Activated T-helper 2 cell treated with anti-CD3 and anti-CD28 coated beads, Interferon-gamma antibody, Interleukin-2, Interleukin-4, amounts not matched to agents 10 μg/mL and 5 μg/mL and 100 μg/mL, durations not matched to agents 14 hours and 24 hours and 36 hours (primary cell): Measurements from ENCODE around the gene SETBP1. TPM values are rescaled to one million over a fixed set of nuclear protein-coding genes. Genes with fewer than 3 reads are reported as not detected.
A peak's percentile ranks its signal among the peaks of the same experiment; 100 is the strongest.

Experiments used
- DNase-seq: peaks from one replicate; pipeline ENCODE4 v3.0.0; 2021; ENCODE audit warnings: low spot score
- H3K27ac Mint-ChIP-seq: one replicate; pipeline ENCODE4 v1.8.0; 2021; ENCODE audit warnings: mixed read lengths
- H3K27me3 Mint-ChIP-seq: one replicate; pipeline ENCODE4 v1.8.0; 2021; ENCODE audit warnings: low read depth, mixed read lengths
- H3K36me3 Mint-ChIP-seq: one replicate; pipeline ENCODE4 v1.8.0; 2021; ENCODE audit warnings: low read depth, mixed read lengths
- H3K4me1 Mint-ChIP-seq: one replicate; pipeline ENCODE4 v1.8.0; 2021; ENCODE audit warnings: low read depth, mixed read lengths
- H3K4me3 Mint-ChIP-seq: one replicate; pipeline ENCODE4 v1.8.0; 2021; ENCODE audit warnings: low read depth, mild to moderate bottlenecking, moderate library complexity, mixed read lengths
- H3K9me3 Mint-ChIP-seq: one replicate; pipeline ENCODE4 v1.8.0; 2021; ENCODE audit warnings: mixed read lengths
- intact Hi-C: fragments of 100-400 bp; cut with micrococcal nuclease; formaldehyde crosslinking; loops from one replicate; pipeline ENCODE4 v1.15.1; 2023
- total RNA-seq: library from RNA; stranded (reverse); gene quantifications from 2 replicates; pipeline ENCODE4 v1.2.3, GENCODE V29; 2022

The SETBP1 gene
- total RNA-seq, 1 donor from 2014 or later, result 27.4 TPM

GRCh38 chr18:44742126-44742525, 61.4 kb downstream of the SETBP1 start:
- H3K27ac Mint-ChIP-seq, result no peak overlapping the region
- no peak for DNase-seq
- peaks cover 2% of the 10 kb centered on the region for H3K4me1 Mint-ChIP-seq
- peaks cover 25% of the 10 kb centered on the region for H3K36me3 Mint-ChIP-seq
- H3K4me3 Mint-ChIP-seq, result no peak overlapping the region
- peaks cover 36% of the 10 kb centered on the region for H3K27me3 Mint-ChIP-seq
- intact Hi-C loops, result no loop called here
- H3K9me3 Mint-ChIP-seq, result no peaks in the 10 kb centered on the region

GRCh38 chr18:44742718-44743311, 62.1 kb downstream of the SETBP1 start:
- H3K9me3 Mint-ChIP-seq, result no peaks in the 10 kb centered on the region
- no peak for DNase-seq
- H3K27ac Mint-ChIP-seq, result no peak overlapping the region
- intact Hi-C loops, result no loop called here
- H3K36me3 Mint-ChIP-seq, result peaks cover 24% of the 10 kb centered on the region
- H3K4me3 Mint-ChIP-seq, result no peak overlapping the region
- peaks cover 37% of the 10 kb centered on the region for H3K27me3 Mint-ChIP-seq
- peaks cover 2% of the 10 kb centered on the region for H3K4me1 Mint-ChIP-seq

GRCh38 chr18:44743631-44744030, 62.9 kb downstream of the SETBP1 start:
- Mint-ChIP-seq H3K36me3 (peaks cover 23% of the 10 kb centered on the region), H3K4me3 (no peak overlapping the region), H3K27ac (no peak overlapping the region), H3K9me3 (no peaks in the 10 kb centered on the region), H3K27me3 (peaks cover 41% of the 10 kb centered on the region), H3K4me1 (peaks cover 2% of the 10 kb centered on the region)
- intact Hi-C loops, result no loop called here
- DNase-seq, result no peak

GRCh38 chr18:44744161-44745121, 63.8 kb downstream of the SETBP1 start:
- Mint-ChIP-seq H3K27ac (no peak overlapping the region), H3K36me3 (peaks cover 24% of the 10 kb centered on the region), H3K27me3 (peaks cover 46% of the 10 kb centered on the region), H3K9me3 (no peaks in the 10 kb centered on the region), H3K4me3 (no peak overlapping the region), H3K4me1 (peaks cover 2% of the 10 kb centered on the region)
- no peak for DNase-seq
- intact Hi-C loops, result no loop called here

GRCh38 chr18:44747157-44747556, 66.5 kb downstream of the SETBP1 start:
- DNase-seq, result no peak
- Mint-ChIP-seq H3K4me1 (peaks cover 9% of the 10 kb centered on the region), H3K4me3 (no peak overlapping the region), H3K9me3 (peaks cover 3% of the 10 kb centered on the region), H3K27ac (no peak overlapping the region), H3K36me3 (peaks cover 16% of the 10 kb centered on the region), H3K27me3 (peaks cover 29% of the 10 kb centered on the region)
- intact Hi-C loops, result no loop called here

GRCh38 chr18:44748582-44748981, 67.9 kb downstream of the SETBP1 start:
- Mint-ChIP-seq H3K9me3 (peaks cover 3% of the 10 kb centered on the region), H3K27ac (no peak overlapping the region), H3K4me1 (peaks cover 9% of the 10 kb centered on the region), H3K36me3 (peaks cover 20% of the 10 kb centered on the region), H3K4me3 (no peak overlapping the region), H3K27me3 (peaks cover 19% of the 10 kb centered on the region)
- no peak for DNase-seq
- intact Hi-C loops, result no loop called here

GRCh38 chr18:44750774-44751173, 70.1 kb downstream of the SETBP1 start:
- Mint-ChIP-seq H3K4me1 (peaks cover 7% of the 10 kb centered on the region), H3K36me3 (peaks cover 20% of the 10 kb centered on the region), H3K27ac (no peak overlapping the region), H3K27me3 (peaks cover 15% of the 10 kb centered on the region), H3K9me3 (peaks cover 3% of the 10 kb centered on the region), H3K4me3 (no peak overlapping the region)
- no peak for DNase-seq
- intact Hi-C loops, result no loop called here

- Mint-ChIP-seq H3K27me3 (no peaks in the 10 kb centered on the region), H3K27ac (no peak overlapping the region), H3K36me3 (peaks cover 13% of the 10 kb centered on the region), H3K9me3 (peaks cover 3% of the 10 kb centered on the region), H3K4me1 (peaks cover 28% of the 10 kb centered on the region), H3K4me3 (no peak overlapping the region)
- intact Hi-C loops, result no loop called here
- DNase-seq, result no peak
Measured at GRCh38 chr18:44754567-44754966, 73.9 kb downstream of the SETBP1 start.

GRCh38 chr18:44758861-44759631, 78.4 kb downstream of the SETBP1 start:
- intact Hi-C loops, result loop anchor here (1.0 kb wide), 8 partner anchors 26 to 134 kb away; no protein-coding TSS in a partner anchor
- Mint-ChIP-seq H3K27me3 (no peaks in the 10 kb centered on the region), H3K4me3 (peak overlapping the region; percentile 53), H3K36me3 (peaks cover 23% of the 10 kb centered on the region), H3K4me1 (peaks cover 36% of the 10 kb centered on the region), H3K9me3 (peaks cover 5% of the 10 kb centered on the region), H3K27ac (peak overlapping the region; percentile 97)
- DNase-seq, result peak; percentile 27

- H3K4me1 Mint-ChIP-seq, result peaks cover 36% of the 10 kb centered on the region
- H3K4me3 Mint-ChIP-seq, result peak overlapping the region; percentile 65
- no peak for DNase-seq
- H3K36me3 Mint-ChIP-seq, result peaks cover 30% of the 10 kb centered on the region
- peak overlapping the region; percentile 97 for H3K27ac Mint-ChIP-seq
- no peaks in the 10 kb centered on the region for H3K27me3 Mint-ChIP-seq
- peaks cover 5% of the 10 kb centered on the region for H3K9me3 Mint-ChIP-seq
- intact Hi-C loops, result loop anchor here (1.0 kb wide), 8 partner anchors 27 to 133 kb away; no protein-coding TSS in a partner anchor
Measured at GRCh38 chr18:44759925-44760342, 79.2 kb downstream of the SETBP1 start.

GRCh38 chr18:44761812-44762211, 81.1 kb downstream of the SETBP1 start:
- intact Hi-C loops, result no loop called here
- DNase-seq, result no peak
- Mint-ChIP-seq H3K4me3 (no peak overlapping the region), H3K27ac (peak overlapping the region; percentile 12), H3K27me3 (peaks cover under 1% of the 10 kb centered on the region), H3K9me3 (peaks cover 5% of the 10 kb centered on the region), H3K36me3 (peaks cover 27% of the 10 kb centered on the region), H3K4me1 (peaks cover 33% of the 10 kb centered on the region)

GRCh38 chr18:44763327-44763726, 82.6 kb downstream of the SETBP1 start:
- Mint-ChIP-seq H3K27me3 (peaks cover 1% of the 10 kb centered on the region), H3K4me1 (peaks cover 26% of the 10 kb centered on the region), H3K27ac (no peak overlapping the region), H3K36me3 (peaks cover 27% of the 10 kb centered on the region), H3K9me3 (peaks cover 5% of the 10 kb centered on the region), H3K4me3 (no peak overlapping the region)
- DNase-seq, result no peak
- intact Hi-C loops, result no loop called here
